ENCODE data around the gene VAPB. TPM values are rescaled to one million over a fixed set of nuclear protein-coding genes. Genes with fewer than 3 reads are reported as not detected.
"Not testable (repeated sequence)": the region's sequence is repeated elsewhere in the genome, so short reads cannot be mapped to it uniquely, and the experiment has no call there.

The VAPB gene
- total RNA-seq, 1 donor from 2014 or later = 21.6 TPM

DNA sequence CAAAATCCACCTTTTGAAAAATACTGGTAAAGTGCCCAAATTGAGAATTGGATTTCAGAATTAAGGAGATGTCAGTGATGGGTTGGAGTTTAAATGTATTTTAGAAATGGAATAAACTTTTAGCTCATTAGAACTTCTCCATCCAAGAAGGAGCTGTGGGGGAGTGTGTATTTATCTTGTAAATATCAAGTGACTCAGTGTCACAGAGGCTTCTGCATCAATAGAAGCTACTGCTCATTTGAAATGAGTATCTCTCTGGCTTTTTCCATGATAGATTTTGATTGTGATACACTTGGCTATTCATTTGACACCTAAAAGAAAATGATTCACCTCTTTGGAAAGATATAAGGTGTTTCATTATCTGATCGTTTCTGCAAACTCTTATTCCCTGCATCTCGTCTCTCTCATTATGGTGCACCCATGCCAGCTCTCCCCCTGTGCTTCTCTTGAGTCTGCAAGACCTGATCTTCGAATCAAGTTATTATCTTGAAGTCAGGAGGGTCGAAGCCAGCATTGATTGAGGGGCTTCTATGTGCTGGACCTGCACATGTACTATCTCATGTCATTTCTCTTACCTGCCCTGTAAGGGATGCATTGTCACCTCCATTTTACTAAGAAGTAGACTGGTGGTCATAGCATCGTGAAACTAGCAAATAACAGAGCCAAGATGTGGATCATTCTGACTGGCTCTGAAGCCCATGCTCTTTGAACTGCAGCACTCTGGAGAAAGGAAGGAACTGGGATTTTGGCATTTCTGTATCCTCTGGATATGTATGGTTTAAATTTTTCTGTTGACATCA, 30.1 kb downstream of the VAPB start:
- TF ChIP-seq, protein P1, sequence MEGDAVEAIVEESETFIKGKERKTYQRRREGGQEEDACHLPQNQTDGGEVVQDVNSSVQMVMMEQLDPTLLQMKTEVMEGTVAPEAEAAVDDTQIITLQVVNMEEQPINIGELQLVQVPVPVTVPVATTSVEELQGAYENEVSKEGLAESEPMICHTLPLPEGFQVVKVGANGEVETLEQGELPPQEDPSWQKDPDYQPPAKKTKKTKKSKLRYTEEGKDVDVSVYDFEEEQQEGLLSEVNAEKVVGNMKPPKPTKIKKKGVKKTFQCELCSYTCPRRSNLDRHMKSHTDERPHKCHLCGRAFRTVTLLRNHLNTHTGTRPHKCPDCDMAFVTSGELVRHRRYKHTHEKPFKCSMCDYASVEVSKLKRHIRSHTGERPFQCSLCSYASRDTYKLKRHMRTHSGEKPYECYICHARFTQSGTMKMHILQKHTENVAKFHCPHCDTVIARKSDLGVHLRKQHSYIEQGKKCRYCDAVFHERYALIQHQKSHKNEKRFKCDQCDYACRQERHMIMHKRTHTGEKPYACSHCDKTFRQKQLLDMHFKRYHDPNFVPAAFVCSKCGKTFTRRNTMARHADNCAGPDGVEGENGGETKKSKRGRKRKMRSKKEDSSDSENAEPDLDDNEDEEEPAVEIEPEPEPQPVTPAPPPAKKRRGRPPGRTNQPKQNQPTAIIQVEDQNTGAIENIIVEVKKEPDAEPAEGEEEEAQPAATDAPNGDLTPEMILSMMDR (IDR thresholded peaks at IDR 0.05) = no peak
- TF ChIP-seq POLR2A (IDR thresholded peaks at IDR 0.05) (no peak), POLR2AphosphoS5 (IDR thresholded peaks at IDR 0.05; ENCODE audit: insufficient read depth in 1 of 2, low read depth in 1 of 2) (no peak)
- no peak for DNase-seq (ENCODE audit: extremely low spot score in 2 of 2)
- no peak overlapping the region for H3K27ac ChIP-seq
- no peaks in the 10 kb centered on the region for H3K27me3 ChIP-seq
- no peaks in the 10 kb centered on the region for H3K36me3 ChIP-seq
- H3K9me3 ChIP-seq = no peaks in the 10 kb centered on the region
- no peak overlapping the region for H3K4me3 ChIP-seq
- H3K4me1 ChIP-seq = no peaks in the 10 kb centered on the region
- intact Hi-C loops (cut with DNase I) = no loop called here

DNA sequence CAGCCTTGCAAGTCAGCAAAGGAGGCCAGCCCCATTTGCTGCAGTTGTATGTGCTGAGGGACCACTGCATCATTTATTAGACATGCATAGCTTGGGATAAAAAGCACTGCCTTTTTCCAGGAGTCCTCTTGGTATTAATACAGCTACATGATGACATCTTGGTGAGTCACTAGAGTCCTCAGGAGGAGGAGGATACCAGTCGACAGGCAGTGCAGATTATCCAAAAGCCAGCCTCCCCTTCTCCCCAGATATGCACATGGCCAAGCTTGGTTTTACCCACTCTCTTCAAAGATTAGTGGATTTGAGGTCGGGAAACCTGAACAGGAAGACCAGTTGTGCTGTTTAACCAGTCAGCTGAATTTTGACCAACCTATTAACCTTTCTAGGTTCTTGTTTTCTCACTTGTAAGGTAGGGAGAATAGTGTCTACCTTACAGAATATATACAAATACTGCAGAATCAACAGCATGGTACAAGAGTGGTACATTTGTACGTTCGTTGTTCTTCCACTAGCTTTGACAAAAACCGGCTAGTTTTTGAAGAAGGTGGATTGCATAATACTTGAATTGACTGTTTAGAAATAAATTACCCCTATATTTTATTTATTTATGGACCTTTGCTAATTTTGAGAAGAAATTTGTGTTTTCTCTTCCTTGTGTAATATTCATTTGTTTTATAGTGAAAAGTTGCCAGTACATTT, 31.9 kb downstream of the VAPB start:
- H3K4me3 ChIP-seq = no peak overlapping the region
- H3K9me3 ChIP-seq = no peaks in the 10 kb centered on the region
- no peaks in the 10 kb centered on the region for H3K36me3 ChIP-seq
- no peak for DNase-seq (ENCODE audit: extremely low spot score in 2 of 2)
- TF ChIP-seq POLR2A (IDR thresholded peaks at IDR 0.05) (no peak), POLR2AphosphoS5 (IDR thresholded peaks at IDR 0.05; ENCODE audit: insufficient read depth in 1 of 2, low read depth in 1 of 2) (no peak)
- TF ChIP-seq, protein P1 (IDR thresholded peaks at IDR 0.05) = no peak
- no peaks in the 10 kb centered on the region for H3K27me3 ChIP-seq
- intact Hi-C loops (cut with DNase I) = no loop called here
- H3K27ac ChIP-seq = no peak overlapping the region
- no peaks in the 10 kb centered on the region for H3K4me1 ChIP-seq

DNA sequence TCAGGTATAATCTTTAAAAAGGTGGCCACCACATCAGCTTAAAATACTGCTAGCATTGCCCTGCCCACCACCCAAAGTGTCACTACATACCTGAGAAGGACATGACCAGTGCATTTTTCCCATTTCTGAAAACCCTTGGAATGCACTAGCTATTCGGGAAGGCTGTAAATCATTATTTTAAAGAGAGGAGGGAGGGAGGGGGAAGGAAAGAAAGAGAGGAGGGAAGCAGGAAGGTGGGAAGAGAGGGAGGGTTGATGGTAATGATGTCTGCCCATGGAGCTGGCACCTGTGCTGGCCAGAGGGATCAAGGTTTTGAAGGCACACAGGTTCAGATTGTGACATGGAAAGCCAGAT, 32.4 kb downstream of the VAPB start:
- no peak overlapping the region for H3K4me3 ChIP-seq
- DNase-seq (ENCODE audit: extremely low spot score in 2 of 2) = no peak
- H3K27ac ChIP-seq = no peak overlapping the region
- intact Hi-C loops (cut with DNase I) = no loop called here
- no peaks in the 10 kb centered on the region for H3K4me1 ChIP-seq
- no peaks in the 10 kb centered on the region for H3K9me3 ChIP-seq
- H3K27me3 ChIP-seq = no peaks in the 10 kb centered on the region
- TF ChIP-seq POLR2AphosphoS5 (IDR thresholded peaks at IDR 0.05; ENCODE audit: insufficient read depth in 1 of 2, low read depth in 1 of 2) (no peak), POLR2A (IDR thresholded peaks at IDR 0.05) (no peak)
- TF ChIP-seq, protein P1 (IDR thresholded peaks at IDR 0.05) = no peak
- H3K36me3 ChIP-seq = peaks cover 0 to 3% of the 10 kb centered on the region in 2 donors

DNA sequence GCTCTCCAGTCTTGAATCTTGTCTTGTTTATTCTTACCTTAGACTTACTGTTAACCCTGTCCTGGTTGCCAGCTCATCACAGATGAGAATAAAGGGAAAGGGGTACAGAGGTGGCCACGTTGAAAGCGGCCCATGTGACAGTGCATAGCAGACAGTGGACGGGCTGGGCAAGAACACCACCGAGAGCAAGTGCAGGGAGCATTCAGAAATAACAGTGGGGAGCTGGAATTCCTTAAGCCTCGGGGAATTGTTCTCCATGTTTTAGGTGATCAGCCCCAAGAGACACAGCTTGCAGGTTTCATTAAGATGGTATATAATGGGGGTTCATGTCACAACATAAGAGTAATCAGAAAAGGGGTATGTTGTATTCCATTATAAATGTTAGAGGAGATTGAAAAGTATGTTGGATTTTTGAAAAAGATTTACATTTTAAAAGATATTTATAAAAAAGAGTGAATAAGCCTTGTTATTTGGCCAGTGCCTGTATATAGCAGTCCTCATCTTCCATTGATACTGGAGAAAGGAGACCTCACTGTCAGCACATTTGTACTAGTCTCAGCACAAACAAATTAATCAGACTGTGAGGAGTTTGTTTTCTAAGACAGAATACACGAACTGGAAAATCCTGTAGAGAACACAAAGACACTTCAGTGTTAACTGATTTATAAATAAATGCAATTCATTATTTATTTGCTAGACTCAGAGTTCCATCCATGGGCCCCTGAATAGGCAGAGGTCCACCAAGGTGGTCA, 35.4 kb downstream of the VAPB start:
- no peaks in the 10 kb centered on the region for H3K9me3 ChIP-seq
- no peak overlapping the region for H3K4me3 ChIP-seq
- no peaks in the 10 kb centered on the region for H3K27me3 ChIP-seq
- intact Hi-C loops (cut with DNase I) = no loop called here
- TF ChIP-seq POLR2A (IDR thresholded peaks at IDR 0.05) (no peak), POLR2AphosphoS5 (IDR thresholded peaks at IDR 0.05; ENCODE audit: insufficient read depth in 1 of 2, low read depth in 1 of 2) (no peak)
- H3K4me1 ChIP-seq = no peaks in the 10 kb centered on the region
- no peak overlapping the region for H3K27ac ChIP-seq
- no peak for DNase-seq (ENCODE audit: extremely low spot score in 2 of 2)
- H3K36me3 ChIP-seq = peaks cover 0 to 7% of the 10 kb centered on the region in 2 donors

DNA sequence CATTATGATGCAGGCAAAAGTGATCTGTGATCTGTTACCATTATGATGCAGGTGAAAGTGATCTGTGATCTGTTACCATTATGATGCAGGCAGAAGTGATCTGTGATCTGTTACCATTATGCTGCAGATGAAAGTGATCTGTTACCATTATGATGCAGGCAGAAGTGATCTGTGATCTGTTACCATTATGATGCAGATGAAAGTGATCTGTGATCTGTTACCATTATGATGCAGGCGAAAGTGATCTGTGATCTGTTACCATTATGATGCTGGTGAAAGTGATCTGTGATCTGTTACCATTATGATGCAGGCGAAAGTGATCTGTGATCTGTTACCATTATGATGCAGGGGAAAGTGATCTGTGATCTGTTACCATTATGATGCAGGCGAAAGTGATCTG, 38.5 kb downstream of the VAPB start:
- H3K4me3 ChIP-seq; DNase-seq (ENCODE audit: extremely low spot score in 2 of 2); H3K36me3 ChIP-seq; H3K27ac ChIP-seq; H3K27me3 ChIP-seq; intact Hi-C loops (cut with DNase I); H3K9me3 ChIP-seq: not testable (repeated sequence)
- H3K4me1 ChIP-seq = peaks cover 21% of the 10 kb centered on the region

Data from vagina (tissue), 2 donors.